ENCODE data around the gene JDP2. TPM values are rescaled to one million over a fixed set of nuclear protein-coding genes. Genes with fewer than 3 reads are reported as not detected.

The JDP2 gene
- polyA plus RNA-seq, 1 experiment, result 83.8 TPM

DNA sequence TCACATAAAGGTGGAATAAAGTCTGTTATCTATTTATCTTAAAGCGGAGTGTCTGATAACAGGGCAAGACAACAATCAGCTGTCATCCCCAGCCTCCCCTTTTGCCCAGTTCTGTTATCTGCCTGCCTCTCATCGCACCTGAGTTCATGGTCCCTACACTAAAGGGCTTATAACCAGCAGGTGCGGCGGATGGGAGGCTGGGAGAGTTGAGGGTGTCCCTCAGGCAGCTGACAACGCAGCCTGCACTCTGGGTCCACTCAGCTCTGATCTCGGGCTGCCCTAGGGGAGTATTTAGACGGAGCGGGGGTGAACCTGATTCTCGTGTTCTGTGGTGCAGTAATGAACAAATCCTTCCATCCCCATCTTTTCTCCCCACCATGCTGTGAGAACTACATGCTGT lies 34.0 kb upstream of the JDP2 start:
- POLR2A ChIA-PET, result no interaction called here
- DNase-seq (ENCODE audit: low read depth), result no peak
- no peak overlapping the region for H3K4me3 ChIP-seq (ENCODE audit: low read depth, low read length)
- TF ChIP-seq, protein P1, sequence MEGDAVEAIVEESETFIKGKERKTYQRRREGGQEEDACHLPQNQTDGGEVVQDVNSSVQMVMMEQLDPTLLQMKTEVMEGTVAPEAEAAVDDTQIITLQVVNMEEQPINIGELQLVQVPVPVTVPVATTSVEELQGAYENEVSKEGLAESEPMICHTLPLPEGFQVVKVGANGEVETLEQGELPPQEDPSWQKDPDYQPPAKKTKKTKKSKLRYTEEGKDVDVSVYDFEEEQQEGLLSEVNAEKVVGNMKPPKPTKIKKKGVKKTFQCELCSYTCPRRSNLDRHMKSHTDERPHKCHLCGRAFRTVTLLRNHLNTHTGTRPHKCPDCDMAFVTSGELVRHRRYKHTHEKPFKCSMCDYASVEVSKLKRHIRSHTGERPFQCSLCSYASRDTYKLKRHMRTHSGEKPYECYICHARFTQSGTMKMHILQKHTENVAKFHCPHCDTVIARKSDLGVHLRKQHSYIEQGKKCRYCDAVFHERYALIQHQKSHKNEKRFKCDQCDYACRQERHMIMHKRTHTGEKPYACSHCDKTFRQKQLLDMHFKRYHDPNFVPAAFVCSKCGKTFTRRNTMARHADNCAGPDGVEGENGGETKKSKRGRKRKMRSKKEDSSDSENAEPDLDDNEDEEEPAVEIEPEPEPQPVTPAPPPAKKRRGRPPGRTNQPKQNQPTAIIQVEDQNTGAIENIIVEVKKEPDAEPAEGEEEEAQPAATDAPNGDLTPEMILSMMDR (IDR thresholded peaks at IDR 0.05; ENCODE audit: insufficient read depth, low read depth, low read length), result no peak
- H3K36me3 ChIP-seq (ENCODE audit: control insufficient read depth, insufficient read depth, low read length), result no peaks in the 10 kb centered on the region
- H3K27me3 ChIP-seq (ENCODE audit: control insufficient read depth, insufficient read depth, low read length), result peaks cover 7% of the 10 kb centered on the region
- CTCF ChIA-PET, result interaction anchor here (1.0 kb wide), 1 partner anchor 53 kb away, joined by 3 read pairs; no protein-coding TSS in a partner anchor

DNA sequence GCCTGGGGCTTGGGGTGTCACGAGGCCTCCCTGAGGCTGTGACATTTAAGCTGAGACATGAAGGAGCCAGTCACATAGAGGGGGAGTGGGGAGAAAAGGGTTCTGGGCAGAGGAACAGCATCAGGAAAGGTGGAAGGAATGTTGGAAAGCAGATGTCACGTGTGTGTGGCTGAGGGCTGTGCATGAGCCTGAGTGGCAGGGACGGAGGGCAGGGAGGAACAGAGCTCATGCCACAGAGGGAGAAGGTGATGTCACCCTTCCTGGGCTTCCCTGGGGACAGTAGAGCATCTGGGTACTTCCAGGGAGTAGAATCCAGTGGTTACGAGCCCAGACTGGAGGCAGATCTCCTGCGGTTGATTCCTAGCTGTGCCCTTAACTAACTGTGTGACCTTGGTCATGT lies 32.0 kb upstream of the JDP2 start:
- ChIA-PET CTCF (no interaction called here), POLR2A (no interaction called here)
- Histone ChIP-seq H3K4me3 (ENCODE audit: low read depth, low read length) (no peak overlapping the region), H3K27me3 (ENCODE audit: control insufficient read depth, insufficient read depth, low read length) (peaks cover 7% of the 10 kb centered on the region), H3K36me3 (ENCODE audit: control insufficient read depth, insufficient read depth, low read length) (no peaks in the 10 kb centered on the region)
- TF ChIP-seq, protein P1 (IDR thresholded peaks at IDR 0.05; ENCODE audit: insufficient read depth, low read depth, low read length), result no peak
- no peak for DNase-seq (ENCODE audit: low read depth)

DNA sequence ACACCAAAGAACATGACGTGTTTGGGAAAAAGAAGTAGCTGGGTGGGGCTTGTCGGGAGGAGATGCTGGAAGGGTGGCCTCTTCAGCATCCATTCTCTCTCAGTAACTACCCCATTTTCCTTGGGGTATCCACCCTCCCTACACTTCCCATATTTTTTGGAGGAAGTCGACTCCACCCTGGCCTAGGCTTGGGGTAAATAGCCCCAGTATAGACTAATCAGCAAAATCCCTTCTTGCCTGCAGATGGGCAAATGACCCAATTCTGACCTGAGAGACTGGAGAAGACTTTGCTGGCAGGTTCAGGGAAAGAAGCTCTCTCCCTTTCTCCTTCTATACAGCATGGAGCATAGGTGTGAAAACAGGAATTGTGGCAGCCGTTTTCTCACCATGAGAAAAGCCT lies 28.5 kb upstream of the JDP2 start:
- no peaks in the 10 kb centered on the region for H3K36me3 ChIP-seq (ENCODE audit: control insufficient read depth, insufficient read depth, low read length)
- ChIA-PET CTCF (no interaction called here), POLR2A (no interaction called here)
- H3K27me3 ChIP-seq (ENCODE audit: control insufficient read depth, insufficient read depth, low read length), result peaks cover 3% of the 10 kb centered on the region
- TF ChIP-seq, protein P1 (IDR thresholded peaks at IDR 0.05; ENCODE audit: insufficient read depth, low read depth, low read length), result no peak
- H3K4me3 ChIP-seq (ENCODE audit: low read depth, low read length), result no peak overlapping the region
- DNase-seq (ENCODE audit: low read depth), result no peak

DNA sequence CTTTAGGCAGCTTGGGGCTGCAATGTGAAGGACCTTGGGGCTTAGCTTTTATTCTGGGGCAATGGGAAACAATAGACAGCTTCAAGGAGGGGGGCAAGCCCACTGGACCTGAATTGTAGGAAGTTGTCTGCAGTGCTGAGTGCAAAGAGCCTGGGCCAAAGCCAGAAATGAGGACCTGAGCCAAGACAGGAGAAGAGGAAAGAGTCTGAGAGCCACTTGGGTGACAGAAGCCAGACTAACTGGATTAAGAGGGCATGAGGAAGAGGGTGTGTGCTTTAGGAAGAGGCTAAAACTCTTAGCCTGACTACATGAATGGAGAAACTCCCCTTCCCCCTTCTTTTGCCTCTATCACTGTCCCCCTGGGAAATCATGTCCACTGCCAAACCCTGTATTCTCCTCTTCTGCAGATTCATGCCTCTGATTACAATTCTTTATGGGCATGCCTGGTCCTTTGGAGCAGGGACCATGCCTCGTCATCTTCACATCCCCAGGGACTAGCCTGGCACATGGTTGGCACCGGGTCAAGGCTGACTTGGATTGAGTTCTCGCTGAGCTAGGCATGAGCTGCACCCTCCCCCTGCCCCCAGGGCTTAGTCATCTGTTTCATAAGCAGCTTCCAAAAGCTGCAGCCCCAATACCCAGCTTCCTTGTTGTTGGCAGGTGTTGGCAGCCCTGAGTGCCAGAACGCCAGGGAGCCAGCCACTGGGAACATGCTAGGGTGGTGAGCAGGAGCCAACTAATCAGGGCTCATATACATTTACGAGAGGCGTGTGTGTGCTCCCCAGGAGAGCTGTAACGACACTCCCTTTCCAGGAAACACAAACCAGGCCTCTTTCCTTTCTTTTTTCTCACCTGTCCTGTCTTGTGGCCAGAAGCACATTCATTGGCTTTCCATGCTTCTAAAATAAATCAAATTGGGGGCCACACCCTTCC lies 27.7 kb upstream of the JDP2 start:
- no peak for DNase-seq (ENCODE audit: low read depth)
- POLR2A ChIA-PET, result no interaction called here
- Histone ChIP-seq H3K27me3 (ENCODE audit: control insufficient read depth, insufficient read depth, low read length) (peaks cover 3% of the 10 kb centered on the region), H3K4me3 (ENCODE audit: low read depth, low read length) (no peak overlapping the region), H3K36me3 (ENCODE audit: control insufficient read depth, insufficient read depth, low read length) (no peaks in the 10 kb centered on the region)
- TF ChIP-seq, protein P1 (IDR thresholded peaks at IDR 0.05; ENCODE audit: insufficient read depth, low read depth, low read length), result no peak
- CTCF ChIA-PET, result no interaction called here

DNA sequence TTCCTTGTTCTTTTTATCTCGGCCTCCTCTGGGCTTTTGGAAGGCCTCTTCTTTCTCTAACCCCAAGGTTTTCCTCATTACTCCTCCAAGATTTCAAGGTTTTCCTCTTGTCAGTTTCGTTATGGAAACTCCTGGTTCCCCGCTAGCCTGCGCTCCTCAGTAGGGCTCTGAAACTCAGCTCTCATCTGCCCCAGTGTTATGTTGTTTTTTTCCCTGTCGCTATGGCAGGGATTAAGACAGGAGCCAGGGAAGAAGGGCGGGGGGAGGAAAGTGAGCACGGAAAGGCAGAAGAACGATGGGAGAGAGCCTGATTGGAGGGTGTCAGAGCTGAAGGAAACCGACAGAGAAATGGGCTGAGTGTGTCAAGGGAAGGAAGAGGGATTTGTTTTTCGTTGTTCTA lies 26.5 kb upstream of the JDP2 start:
- H3K27me3 ChIP-seq (ENCODE audit: control insufficient read depth, insufficient read depth, low read length), result peaks cover 5% of the 10 kb centered on the region
- no peak for DNase-seq (ENCODE audit: low read depth)
- ChIA-PET CTCF (no interaction called here), POLR2A (no interaction called here)
- TF ChIP-seq, protein P1 (IDR thresholded peaks at IDR 0.05; ENCODE audit: insufficient read depth, low read depth, low read length), result no peak
- H3K36me3 ChIP-seq (ENCODE audit: control insufficient read depth, insufficient read depth, low read length), result no peaks in the 10 kb centered on the region
- H3K4me3 ChIP-seq (ENCODE audit: low read depth, low read length), result no peak overlapping the region
